NCI-H1436 treated with DMSO at 0.1 percent for 48 hours (cell line): Measurements from ENCODE around the gene STK11IP.

Experiments used
- DNase-seq: peaks from one replicate; lab custom pipeline; 2025; lab: John Stamatoyannopoulos, UW

The STK11IP gene

GRCh38 chr2:219563271-219563928 is 34.3 kb upstream of the STK11IP start:
- no peak for DNase-seq

DNA sequence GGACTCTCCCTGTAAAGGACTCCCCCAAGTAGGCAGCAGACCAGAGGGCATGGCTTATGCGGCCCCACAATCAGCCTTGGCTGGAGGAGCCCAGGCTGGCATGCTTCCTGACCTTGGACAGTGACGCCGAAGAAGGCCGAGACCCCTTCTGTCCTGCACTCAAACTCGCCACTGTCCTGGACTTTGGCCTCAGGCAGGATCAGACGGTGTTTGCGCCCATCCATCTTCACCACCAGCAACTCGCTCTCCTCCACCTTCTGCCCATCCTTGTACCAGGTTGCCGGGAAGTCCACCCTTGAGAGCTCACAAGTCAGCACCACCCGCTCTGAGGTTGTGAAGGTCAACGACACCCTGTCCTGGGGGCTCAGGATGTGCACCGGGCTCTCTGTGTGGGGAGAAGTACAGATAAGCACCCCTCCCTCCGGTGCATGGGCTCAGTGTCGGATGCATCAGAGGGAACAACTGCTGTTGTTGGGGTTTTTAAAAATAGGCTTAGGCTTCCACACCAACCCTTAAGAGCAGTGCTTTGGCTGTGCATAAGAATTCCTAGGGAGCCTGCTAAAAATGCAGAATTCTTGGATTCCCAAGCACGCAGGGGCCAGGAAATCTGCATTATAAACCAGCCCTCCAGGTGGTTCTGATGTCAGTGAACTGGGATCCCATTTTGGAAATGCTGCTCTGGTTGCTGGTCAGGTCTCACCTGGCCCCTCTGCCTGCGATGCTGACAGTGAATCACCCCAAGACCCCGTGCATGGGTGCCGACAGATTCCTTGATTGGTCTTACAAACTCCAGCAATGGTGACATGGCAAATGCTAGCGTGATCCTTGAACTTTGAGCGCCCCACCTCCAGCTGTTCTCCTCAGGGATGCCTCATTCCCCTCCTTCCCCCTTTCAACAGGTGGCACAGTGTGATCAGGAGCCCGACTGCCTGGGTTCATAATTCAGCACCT is 32.3 kb upstream of the STK11IP start:
- DNase-seq: no peak

DNA sequence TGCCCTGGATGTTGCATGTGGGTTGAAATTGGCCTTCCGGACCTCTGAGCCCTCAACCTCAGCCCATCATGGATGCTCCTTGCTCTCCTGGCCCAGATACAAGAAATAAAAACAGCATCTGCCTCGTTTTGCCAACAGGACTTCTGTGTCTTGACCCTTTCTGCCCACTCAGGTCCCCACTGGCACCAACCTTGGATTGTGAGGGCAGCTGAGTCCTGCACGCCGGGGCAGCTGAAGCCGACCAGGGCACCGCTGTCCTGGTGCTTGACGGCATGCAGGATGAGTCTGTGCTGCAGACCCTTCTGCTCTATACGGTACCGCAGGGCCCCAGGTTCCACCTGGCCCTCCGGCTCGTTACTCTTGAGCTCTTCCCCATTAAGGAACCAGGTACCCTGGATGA is 31.0 kb upstream of the STK11IP start:
- no peak for DNase-seq

DNA sequence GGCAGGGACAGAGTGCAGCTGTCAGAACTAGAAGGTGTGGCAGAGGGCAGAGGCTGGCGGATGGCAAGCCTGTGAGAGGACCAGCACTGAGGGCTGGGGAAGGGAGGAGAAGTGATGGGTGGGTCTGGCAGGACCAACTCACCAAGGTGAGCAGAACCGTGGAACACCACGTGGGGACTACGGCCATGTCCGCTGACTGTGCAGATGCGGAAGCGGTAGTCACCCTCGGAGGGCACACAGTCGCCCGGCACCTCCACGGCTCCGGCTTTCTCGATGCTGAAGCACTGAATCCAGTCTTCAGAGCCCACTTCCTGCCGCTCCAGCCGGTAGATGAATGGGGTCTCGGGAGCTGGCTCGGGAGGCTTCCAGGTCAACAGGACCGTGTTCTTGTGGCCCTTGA is 30.5 kb upstream of the STK11IP start:
- no peak for DNase-seq

- DNase-seq: no peak
These were observed 29.8 kb upstream of the STK11IP start for GRCh38 chr2:219567791-219568361.

DNA sequence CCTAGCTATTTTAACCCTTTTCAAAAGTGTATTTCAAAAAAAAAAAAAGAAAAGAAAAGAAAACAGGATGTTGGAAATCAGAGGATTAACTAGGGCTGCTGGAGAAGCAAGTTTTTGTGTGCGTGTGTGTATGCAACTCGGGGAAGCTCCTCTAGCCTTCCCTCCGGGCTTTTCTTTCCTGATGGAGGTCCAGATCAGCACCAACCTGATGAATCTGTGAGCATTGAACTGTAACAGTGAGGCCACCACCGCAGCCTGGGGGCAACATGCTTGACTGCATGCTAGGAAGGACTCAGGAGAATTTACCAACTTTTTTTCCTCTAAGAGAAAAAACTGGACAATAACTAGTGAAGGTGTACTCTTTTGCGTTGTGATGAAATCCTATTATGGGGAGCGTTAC is 28.6 kb upstream of the STK11IP start:
- DNase-seq: no peak

- no peak for DNase-seq
These were observed 28.0 kb upstream of the STK11IP start for GRCh38 chr2:219569635-219570034.

GRCh38 chr2:219570194-219570923 is 27.3 kb upstream of the STK11IP start:
- no peak for DNase-seq

DNA sequence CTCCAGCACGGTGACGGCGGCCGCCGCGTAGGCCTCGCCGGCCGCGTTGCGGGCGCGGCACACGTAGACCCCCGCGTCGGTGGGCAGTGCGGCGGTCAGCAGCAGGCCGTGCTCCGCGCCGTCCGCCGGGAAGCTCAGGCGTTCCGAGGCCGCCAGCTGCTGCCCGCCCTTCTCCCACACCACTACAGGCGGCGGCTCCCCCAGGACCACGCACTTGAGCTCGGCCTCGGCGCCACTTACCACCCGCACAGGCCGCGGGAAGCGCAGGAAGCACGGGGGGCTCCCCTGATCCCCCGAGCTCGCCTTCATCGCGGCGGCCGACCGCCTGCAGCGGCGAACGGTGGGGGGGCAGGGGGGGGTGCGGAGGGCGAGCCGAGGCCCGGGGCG is 26.7 kb upstream of the STK11IP start:
- DNase-seq: no peak

DNA sequence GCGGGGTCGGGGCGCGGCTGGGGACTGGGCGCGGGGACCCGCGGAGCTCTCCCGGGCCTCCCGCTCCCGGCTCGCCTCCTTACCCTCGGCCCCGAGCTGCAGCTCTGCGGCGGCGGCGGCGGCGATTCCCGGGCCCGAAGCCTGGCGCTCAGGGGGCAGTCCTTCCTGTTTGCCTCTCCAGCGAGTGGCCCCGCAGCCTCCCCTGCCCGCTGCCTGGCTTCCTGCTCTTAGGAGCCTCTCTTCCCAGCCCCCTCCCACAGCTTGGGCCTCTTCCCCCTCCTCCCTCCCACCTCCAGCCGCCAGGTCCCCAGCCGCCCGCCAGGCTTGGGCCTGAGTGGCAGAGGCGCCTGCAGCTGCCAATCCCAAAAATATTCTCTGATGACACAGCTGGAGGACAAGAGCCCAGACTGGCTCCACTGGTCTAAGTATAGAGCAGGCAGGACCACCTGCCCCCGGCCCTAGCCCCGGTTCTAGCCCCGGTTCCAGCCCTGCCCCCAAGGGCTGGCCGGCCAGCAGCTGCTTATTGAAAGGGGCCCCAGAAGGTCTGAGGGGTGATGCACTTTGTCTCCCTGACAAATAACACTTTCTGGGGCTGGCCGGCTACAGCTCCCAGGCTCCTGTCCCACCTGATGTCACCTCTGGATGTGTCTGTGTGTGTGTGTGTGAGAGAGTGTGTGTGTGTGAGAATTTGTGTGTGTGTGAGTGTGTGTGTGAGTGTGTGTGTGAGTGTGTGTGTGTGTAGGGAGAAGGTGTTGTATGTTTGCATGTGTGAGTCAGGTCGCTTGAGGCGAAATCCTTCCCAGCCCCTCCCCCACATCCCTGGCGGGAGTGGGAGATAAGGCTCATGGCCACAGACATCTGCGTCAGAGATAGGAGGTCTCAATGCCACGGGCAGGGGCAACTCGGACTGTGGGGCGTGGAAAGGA is 26.1 kb upstream of the STK11IP start, which contains the start of gene OBSL1:
OBSL1 (minus strand) TSS at position 229 of the 926 bp plus-strand sequence. CDS start 307 bp downstream, outside the sequence.
- DNase-seq: no peak

DNA sequence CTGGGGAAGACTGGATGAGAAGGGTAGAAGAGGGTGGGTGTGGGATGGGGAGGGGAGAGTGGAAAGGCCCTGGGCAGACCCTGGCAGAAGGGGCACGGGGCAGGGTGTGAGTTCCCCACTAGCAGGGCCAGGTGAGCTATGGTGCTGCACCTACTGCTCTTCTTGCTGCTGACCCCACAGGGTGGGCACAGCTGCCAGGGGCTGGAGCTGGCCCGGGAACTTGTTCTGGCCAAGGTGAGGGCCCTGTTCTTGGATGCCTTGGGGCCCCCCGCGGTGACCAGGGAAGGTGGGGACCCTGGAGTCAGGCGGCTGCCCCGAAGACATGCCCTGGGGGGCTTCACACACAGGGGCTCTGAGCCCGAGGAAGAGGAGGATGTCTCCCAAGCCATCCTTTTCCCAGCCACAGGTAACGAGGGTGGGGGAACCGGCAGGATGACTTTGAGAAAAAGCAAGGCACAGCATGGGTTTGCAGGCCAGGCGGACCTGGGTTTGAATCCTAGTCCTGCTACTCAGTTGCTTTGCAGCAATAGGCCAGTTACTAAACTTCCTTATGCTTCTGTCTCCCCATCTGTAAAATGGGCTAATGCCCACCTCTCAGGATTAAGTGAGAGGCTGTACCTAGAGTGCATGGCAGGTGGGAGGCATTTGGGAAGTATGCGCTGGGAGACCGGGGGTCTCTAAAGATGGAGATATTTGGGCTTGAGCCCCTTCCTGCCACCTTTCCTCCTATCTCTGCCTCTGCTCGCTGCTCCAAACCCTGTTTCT is 25.2 kb upstream of the STK11IP start, which contains the start of gene INHA:
INHA (plus strand) TSS at position 74 of the 765 bp plus-strand sequence; CDS start at position 139, 65 bp downstream.
- no peak for DNase-seq

- no peak for DNase-seq
These were observed 24.5 kb upstream of the STK11IP start for GRCh38 chr2:219573166-219573565.

- DNase-seq: no peak
These were observed 23.0 kb upstream of the STK11IP start for GRCh38 chr2:219574484-219575311.

DNA sequence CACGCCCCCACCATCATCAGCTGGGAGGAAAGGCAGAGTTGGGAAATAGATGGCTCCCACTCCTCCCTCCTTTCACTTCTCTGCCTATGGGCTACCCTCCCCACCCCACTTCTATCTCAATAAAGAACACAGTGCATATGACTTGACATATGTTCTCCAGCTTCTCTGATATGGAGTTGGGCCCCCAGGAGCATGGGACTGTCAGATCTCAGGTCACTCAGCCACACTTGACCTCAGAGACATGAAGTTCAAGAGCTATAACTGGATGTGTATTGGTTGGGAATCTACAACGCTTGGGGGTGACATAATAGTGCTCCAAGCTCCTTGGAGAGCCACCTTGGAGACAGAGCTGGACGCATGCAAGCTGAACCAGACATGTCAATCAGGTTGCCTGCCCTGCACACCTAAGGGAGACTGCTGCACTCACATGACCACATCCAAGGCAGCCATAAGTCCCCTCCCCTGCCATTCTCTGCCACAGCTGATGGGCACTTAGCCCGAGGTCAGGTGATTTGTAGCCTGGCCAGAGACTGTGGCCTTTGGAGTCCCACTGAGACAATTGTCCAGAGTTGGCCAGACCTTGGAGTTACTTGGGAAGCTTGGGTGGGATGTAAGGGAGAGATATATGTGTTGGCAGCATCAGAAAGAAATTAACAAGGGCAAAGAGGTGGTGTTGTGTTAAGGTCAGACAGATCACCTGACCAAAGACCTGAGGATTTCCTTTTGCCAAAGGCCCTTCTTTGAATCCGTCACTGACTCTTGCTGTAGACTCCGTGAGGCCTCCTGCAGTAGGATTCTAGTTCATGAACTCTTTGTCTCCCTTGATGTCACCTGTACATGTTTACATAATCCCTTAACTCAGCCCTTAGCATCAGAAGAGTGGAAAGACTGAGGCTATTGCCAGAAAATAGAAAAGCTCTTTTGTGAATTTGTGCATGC is 21.8 kb upstream of the STK11IP start:
- DNase-seq: no peak

- DNase-seq: no peak
These were observed 20.9 kb upstream of the STK11IP start for GRCh38 chr2:219576505-219577388.

GRCh38 chr2:219578811-219579613 is 18.6 kb upstream of the STK11IP start:
- no peak for DNase-seq
